Thoracic aorta (tissue), 2 donors: ENCODE results near the gene SH2B3. TPM values are rescaled to one million over a fixed set of nuclear protein-coding genes. Genes with fewer than 3 reads are reported as not detected.
A peak's percentile ranks its signal among the peaks of the same experiment; 100 is the strongest.

Experiments
- ATAC-seq: fragments of 150-250 bp; one replicate; pipeline ENCODE4 v1.8.0; 2017; ENCODE audit warnings: low read depth; ENCODE audit not compliant: insufficient number of reproducible peaks, low FRiP score
- DNase-seq: peaks from one replicate; pipeline ENCODE4 v3.0.0-alpha.2; 2020; ENCODE audit warnings: low spot score
- H3K27ac ChIP-seq, 2 donors: fragments of 200-600 bp; sonication (generic); 1 replicate in 1 of 2; 2 replicates in 1 of 2; pipeline ENCODE4 v1.5.1; 2016; ENCODE audit warnings: mild to moderate bottlenecking in 2 of 2, moderate library complexity in 2 of 2
- H3K27me3 ChIP-seq: fragments of 200-600 bp; sonication (generic); replicated peaks from 2 replicates; pipeline ENCODE4 v1.6.0; 2016; ENCODE audit warnings: mild to moderate bottlenecking; ENCODE audit not compliant: insufficient read depth
- H3K36me3 ChIP-seq: fragments of 200-600 bp; sonication (generic); one replicate; pipeline ENCODE4 v1.5.1; 2016
- H3K4me1 ChIP-seq, 2 donors: fragments of 200-600 bp; sonication (generic); 1 replicate in 1 of 2; 2 replicates in 1 of 2; pipeline versions ENCODE4 v1.5.1 to v1.6.0; 2016; ENCODE audit warnings: low read depth in 2 of 2, mild to moderate bottlenecking in 1 of 2; ENCODE audit not compliant: control insufficient read depth in 1 of 2
- H3K4me3 ChIP-seq: fragments of 200-600 bp; sonication (generic); 2 replicates; pipeline ENCODE4 v1.5.1; 2016; ENCODE audit warnings: mild to moderate bottlenecking
- H3K9me3 ChIP-seq: fragments of 200-600 bp; sonication (generic); 2 replicates; pipeline ENCODE4 v1.5.1; 2016
- total RNA-seq, 2 donors: library from RNA; depleted of rRNA; stranded (reverse); fragments of >200 nt; gene quantifications; one replicate each; pipeline versions ENCODE4 v1.1.0 to v1.2.3, GENCODE V29; 2016
- TF ChIP-seq, protein P1 (sequence below): fragments of 200-600 bp; sonication (generic); IDR thresholded peaks from one replicate; pipeline ENCODE4 v1.5.1; 2019; ENCODE audit warnings: antibody characterized with exemption

Gene SH2B3
- total RNA-seq, 2 donors from 2014 or later, result 48.6 to 117 TPM

DNA sequence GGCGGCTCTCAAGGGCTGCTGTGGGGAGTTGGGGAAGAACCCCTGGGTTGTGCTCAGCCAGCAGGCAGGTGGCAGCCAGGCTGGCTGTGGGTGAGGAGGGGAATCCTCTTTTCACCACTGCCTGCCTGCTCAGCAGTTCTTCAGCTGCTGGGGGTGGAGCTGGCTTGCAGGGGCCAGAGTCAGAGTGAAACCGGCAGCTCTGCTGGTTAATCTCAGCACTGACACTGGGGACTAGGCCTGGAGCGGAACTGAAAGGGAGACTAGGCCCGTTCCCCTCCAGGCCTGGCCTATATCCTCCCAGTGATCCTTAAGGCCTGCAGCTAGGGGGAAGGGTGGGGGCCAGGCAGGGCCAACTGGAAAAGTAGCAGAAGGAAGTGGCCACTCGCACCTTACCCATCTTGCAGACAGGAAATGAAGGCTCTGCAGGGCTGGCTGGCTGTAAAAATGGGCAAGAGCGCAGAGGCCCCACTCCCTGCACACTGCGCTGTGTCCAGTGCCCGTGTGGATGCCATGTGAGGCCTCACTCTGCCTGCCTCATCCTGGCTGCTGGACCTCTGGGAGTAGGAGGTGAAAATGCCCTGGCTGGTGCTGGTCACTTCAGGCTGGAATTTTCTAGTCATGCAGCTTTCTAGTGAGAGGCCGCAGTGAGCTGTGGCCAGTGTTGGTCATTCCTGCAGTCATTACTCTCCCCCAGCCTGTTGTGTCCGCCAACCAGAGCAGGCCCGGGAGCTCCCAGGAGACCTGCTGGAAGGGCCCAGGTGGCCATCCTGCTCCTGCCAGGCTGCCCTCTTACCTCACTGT, 39.4 kb downstream of the SH2B3 start:
- Histone ChIP-seq H3K27me3 (no peaks in the 10 kb centered on the region), H3K36me3 (peaks cover 21% of the 10 kb centered on the region), H3K4me3 (no peak overlapping the region), H3K4me1 (peaks cover 11 to 31% of the 10 kb centered on the region in 2 donors), H3K9me3 (no peaks in the 10 kb centered on the region), H3K27ac (peak overlapping the region in 1 of 2 donors; percentile 34)
- TF ChIP-seq, protein P1, sequence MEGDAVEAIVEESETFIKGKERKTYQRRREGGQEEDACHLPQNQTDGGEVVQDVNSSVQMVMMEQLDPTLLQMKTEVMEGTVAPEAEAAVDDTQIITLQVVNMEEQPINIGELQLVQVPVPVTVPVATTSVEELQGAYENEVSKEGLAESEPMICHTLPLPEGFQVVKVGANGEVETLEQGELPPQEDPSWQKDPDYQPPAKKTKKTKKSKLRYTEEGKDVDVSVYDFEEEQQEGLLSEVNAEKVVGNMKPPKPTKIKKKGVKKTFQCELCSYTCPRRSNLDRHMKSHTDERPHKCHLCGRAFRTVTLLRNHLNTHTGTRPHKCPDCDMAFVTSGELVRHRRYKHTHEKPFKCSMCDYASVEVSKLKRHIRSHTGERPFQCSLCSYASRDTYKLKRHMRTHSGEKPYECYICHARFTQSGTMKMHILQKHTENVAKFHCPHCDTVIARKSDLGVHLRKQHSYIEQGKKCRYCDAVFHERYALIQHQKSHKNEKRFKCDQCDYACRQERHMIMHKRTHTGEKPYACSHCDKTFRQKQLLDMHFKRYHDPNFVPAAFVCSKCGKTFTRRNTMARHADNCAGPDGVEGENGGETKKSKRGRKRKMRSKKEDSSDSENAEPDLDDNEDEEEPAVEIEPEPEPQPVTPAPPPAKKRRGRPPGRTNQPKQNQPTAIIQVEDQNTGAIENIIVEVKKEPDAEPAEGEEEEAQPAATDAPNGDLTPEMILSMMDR, result no peak
- ATAC-seq (no peak), DNase-seq (no peak)

DNA sequence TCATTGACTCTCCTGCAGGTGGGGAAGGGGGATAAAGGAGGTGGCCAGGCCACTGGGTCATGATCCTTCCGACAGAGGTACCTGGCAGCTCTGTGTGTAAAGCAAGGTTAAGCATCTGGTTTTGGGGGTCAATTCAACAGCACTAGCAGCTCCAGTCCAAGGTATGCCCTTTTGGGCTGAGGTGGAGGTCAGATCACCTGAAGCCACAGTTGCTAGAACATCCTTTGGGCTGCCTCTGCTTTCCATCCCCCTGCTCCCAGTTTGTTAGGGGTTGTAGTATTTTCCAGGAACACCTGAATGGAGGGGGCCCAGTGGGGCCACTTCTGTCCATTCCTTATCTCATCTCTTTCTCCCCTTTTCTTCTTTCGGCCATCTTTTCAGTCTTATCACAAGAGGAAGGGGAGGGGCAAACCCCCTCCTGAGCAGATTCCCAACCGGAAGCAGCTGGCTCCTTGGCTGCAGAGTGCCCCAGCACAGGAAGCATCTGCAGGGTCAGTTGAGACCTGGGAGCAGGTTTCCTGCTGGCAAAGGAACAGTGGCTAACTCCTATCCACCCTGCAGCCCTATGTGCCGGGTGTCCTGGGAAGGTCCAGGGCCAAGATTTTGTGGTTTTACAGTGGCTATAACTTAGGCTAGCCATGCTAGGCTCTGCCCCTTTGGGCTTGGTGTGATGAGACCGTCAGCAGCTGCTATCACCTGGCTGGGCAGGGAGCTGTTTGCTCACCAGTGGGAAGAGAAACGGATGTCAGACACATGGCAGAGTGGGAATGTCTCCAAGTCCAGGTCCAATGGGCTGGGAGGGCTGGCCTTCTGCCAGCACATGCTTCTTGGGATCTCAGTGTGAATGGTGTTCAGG, 40.2 kb downstream of the SH2B3 start:
- no peaks in the 10 kb centered on the region for H3K9me3 ChIP-seq
- H3K27ac ChIP-seq, result peak overlapping the region in 1 of 2 donors; percentile 34
- DNase-seq, result no peak
- peaks cover 11 to 27% of the 10 kb centered on the region in 2 donors for H3K4me1 ChIP-seq
- H3K27me3 ChIP-seq, result no peaks in the 10 kb centered on the region
- H3K36me3 ChIP-seq, result peaks cover 27% of the 10 kb centered on the region
- TF ChIP-seq, protein P1, result no peak
- ATAC-seq, result no peak
- no peak overlapping the region for H3K4me3 ChIP-seq

DNA sequence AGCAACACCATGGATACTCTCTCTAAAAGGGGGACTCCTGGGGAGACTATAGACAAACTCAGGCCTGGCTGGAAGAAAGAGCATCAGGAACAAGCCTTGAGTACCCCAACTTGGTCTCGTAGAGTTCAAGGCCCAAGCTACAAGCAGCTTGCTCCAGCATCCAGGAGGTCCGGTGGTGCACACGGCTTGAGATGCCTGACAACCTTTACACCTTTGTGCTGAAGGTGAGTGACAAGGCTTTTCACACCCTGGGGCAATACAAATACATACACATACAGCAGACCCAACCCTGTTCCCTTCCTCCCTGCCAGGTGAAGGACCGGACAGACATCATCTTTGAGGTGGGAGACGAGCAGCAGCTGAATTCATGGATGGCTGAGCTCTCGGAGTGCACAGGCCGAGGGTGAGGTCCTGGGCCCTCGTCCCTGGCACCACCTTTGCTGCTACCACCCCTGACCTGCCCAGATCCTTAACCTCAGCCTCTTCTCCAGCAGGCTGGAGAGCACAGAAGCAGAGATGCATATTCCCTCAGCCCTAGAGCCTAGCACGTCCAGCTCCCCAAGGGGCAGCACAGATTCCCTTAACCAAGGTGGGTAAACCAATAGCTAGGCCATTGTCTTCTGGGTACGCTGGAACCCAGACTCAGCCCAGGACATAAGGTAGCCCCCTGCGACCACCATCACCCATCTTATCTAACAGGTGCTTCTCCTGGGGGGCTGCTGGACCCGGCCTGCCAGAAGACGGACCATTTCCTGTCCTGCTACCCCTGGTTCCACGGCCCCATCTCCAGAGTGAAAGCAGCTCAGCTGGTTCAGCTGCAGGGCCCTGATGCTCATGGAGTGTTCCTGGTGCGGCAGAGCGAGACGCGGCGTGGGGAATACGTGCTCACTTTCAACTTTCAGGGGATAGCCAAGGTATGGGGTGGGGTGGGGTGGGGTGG, 41.2 kb downstream of the SH2B3 start:
- no peak for DNase-seq
- H3K4me1 ChIP-seq, result peaks cover 11 to 27% of the 10 kb centered on the region in 2 donors
- peaks cover 29% of the 10 kb centered on the region for H3K36me3 ChIP-seq
- H3K27ac ChIP-seq, result no peak overlapping the region
- TF ChIP-seq, protein P1, result no peak
- H3K27me3 ChIP-seq, result no peaks in the 10 kb centered on the region
- no peaks in the 10 kb centered on the region for H3K9me3 ChIP-seq
- no peak for ATAC-seq
- H3K4me3 ChIP-seq, result no peak overlapping the region

DNA sequence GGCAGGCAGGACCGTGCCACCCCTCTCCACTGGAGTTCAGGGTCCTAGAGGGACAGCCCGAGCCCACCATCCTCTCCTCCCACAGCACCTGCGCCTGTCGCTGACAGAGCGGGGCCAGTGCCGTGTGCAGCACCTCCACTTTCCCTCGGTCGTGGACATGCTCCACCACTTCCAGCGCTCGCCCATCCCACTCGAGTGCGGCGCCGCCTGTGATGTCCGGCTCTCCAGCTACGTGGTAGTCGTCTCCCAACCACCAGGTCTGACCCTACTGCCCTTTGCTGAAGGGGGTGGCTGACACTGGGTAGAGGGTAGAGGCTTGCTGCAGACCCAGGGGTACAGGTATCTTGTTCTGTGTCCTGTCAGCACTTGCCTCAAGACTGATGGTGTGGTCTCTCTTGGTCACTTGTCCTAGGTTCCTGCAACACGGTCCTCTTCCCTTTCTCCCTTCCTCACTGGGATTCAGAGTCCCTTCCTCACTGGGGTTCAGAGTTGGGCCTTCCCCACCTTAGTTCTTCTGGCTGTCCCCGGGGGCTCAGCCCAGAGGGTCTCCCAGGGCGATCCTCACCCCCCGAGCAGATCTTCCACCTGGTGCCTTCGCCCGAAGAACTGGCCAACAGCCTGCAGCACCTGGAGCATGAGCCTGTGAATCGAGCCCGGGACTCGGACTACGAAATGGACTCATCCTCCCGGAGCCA, 42.0 kb downstream of the SH2B3 start:
- Histone ChIP-seq H3K4me3 (no peak overlapping the region), H3K4me1 (peaks cover 11 to 27% of the 10 kb centered on the region in 2 donors), H3K9me3 (no peaks in the 10 kb centered on the region), H3K27ac (no peak overlapping the region), H3K27me3 (no peaks in the 10 kb centered on the region), H3K36me3 (peaks cover 29% of the 10 kb centered on the region)
- TF ChIP-seq, protein P1, result no peak
- DNase-seq (no peak), ATAC-seq (no peak)
